RWPE2 (cell line): ENCODE data around the gene CIT.

Experiments used
- ATAC-seq: fragments of 200-7000 bp; cut with Tn5 transposase; 3 replicates; pipeline ENCODE4 v1.9.1; 2021; ENCODE audit warnings: low read depth
- DNase-seq: peaks from one replicate; pipeline ENCODE4 v3.0.0-alpha.2; 2020; ENCODE audit warnings: low spot score
- H3K27ac ChIP-seq: fragments of 450-650 bp; 2 replicates; pipeline ENCODE4 v1.5.1; 2017; ENCODE audit warnings: mild to moderate bottlenecking; ENCODE audit not compliant: poor library complexity, severe bottlenecking
- H3K27me3 ChIP-seq: fragments of 250-450 bp; sonication (Bioruptor Pico); 2 replicates; pipeline ENCODE4 v1.5.1; 2021; ENCODE audit warnings: mild to moderate bottlenecking, moderate library complexity; ENCODE audit not compliant: insufficient read depth, poor library complexity, severe bottlenecking
- H3K36me3 ChIP-seq: fragments of 250-450 bp; sonication (Bioruptor Pico); 2 replicates; pipeline ENCODE4 v1.5.1; 2020; ENCODE audit warnings: low read depth, mild to moderate bottlenecking, moderate library complexity
- H3K4me1 ChIP-seq: fragments of 250-450 bp; sonication (Bioruptor Pico); 2 replicates; pipeline ENCODE4 v1.5.1; 2021; ENCODE audit warnings: mild to moderate bottlenecking, moderate library complexity; ENCODE audit not compliant: insufficient read depth, poor library complexity, severe bottlenecking
- H3K4me3 ChIP-seq: fragments of 250-450 bp; sonication (Bioruptor Pico); 2 replicates; pipeline ENCODE4 v1.5.1; 2021; ENCODE audit warnings: mild to moderate bottlenecking, moderate library complexity; ENCODE audit not compliant: severe bottlenecking
- H3K9me3 ChIP-seq: fragments of 250-450 bp; sonication (Bioruptor Pico); 2 replicates; pipeline ENCODE4 v1.5.1; 2021; ENCODE audit warnings: mild to moderate bottlenecking, moderate library complexity; ENCODE audit not compliant: severe bottlenecking
- TF ChIP-seq, protein P1 (sequence below): fragments of 450-650 bp; IDR thresholded peaks from one replicate; pipeline ENCODE4 v1.5.1; 2017; ENCODE audit warnings: mild to moderate bottlenecking, moderate library complexity; ENCODE audit not compliant: poor library complexity, severe bottlenecking

CIT gene

GRCh38 chr12:119714614-119715267 lies 162.4 kb downstream of the CIT start:
- TF ChIP-seq, protein P1, sequence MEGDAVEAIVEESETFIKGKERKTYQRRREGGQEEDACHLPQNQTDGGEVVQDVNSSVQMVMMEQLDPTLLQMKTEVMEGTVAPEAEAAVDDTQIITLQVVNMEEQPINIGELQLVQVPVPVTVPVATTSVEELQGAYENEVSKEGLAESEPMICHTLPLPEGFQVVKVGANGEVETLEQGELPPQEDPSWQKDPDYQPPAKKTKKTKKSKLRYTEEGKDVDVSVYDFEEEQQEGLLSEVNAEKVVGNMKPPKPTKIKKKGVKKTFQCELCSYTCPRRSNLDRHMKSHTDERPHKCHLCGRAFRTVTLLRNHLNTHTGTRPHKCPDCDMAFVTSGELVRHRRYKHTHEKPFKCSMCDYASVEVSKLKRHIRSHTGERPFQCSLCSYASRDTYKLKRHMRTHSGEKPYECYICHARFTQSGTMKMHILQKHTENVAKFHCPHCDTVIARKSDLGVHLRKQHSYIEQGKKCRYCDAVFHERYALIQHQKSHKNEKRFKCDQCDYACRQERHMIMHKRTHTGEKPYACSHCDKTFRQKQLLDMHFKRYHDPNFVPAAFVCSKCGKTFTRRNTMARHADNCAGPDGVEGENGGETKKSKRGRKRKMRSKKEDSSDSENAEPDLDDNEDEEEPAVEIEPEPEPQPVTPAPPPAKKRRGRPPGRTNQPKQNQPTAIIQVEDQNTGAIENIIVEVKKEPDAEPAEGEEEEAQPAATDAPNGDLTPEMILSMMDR, result no peak
- Histone ChIP-seq H3K4me1 (peaks cover 28% of the 10 kb centered on the region), H3K36me3 (peaks cover 60% of the 10 kb centered on the region), H3K27me3 (no peaks in the 10 kb centered on the region), H3K9me3 (no peaks in the 10 kb centered on the region), H3K27ac (no peak overlapping the region), H3K4me3 (no peak overlapping the region)
- no peak for ATAC-seq
- DNase-seq, result no peak

GRCh38 chr12:119713551-119714031 lies 163.5 kb downstream of the CIT start:
- no peak for DNase-seq
- Histone ChIP-seq H3K27me3 (no peaks in the 10 kb centered on the region), H3K27ac (no peak overlapping the region), H3K4me3 (no peak overlapping the region), H3K9me3 (no peaks in the 10 kb centered on the region), H3K4me1 (peaks cover 28% of the 10 kb centered on the region), H3K36me3 (peaks cover 72% of the 10 kb centered on the region)
- TF ChIP-seq, protein P1, result no peak
- no peak for ATAC-seq

GRCh38 chr12:119712721-119713120 lies 164.4 kb downstream of the CIT start:
- Histone ChIP-seq H3K4me3 (no peak overlapping the region), H3K36me3 (peaks cover 72% of the 10 kb centered on the region), H3K27me3 (no peaks in the 10 kb centered on the region), H3K4me1 (peaks cover 28% of the 10 kb centered on the region), H3K27ac (no peak overlapping the region), H3K9me3 (no peaks in the 10 kb centered on the region)
- TF ChIP-seq, protein P1, result no peak
- DNase-seq, result no peak
- ATAC-seq, result no peak

GRCh38 chr12:119711693-119712092 lies 165.4 kb downstream of the CIT start:
- ATAC-seq, result no peak
- no peaks in the 10 kb centered on the region for H3K27me3 ChIP-seq
- H3K9me3 ChIP-seq, result no peaks in the 10 kb centered on the region
- H3K36me3 ChIP-seq, result peaks cover 77% of the 10 kb centered on the region
- no peak overlapping the region for H3K4me3 ChIP-seq
- TF ChIP-seq, protein P1, result no peak
- no peak overlapping the region for H3K27ac ChIP-seq
- no peak for DNase-seq
- H3K4me1 ChIP-seq, result peaks cover 24% of the 10 kb centered on the region

GRCh38 chr12:119710965-119711551 lies 166.1 kb downstream of the CIT start:
- Histone ChIP-seq H3K27ac (peak overlapping the region; percentile 9), H3K36me3 (peaks cover 80% of the 10 kb centered on the region), H3K9me3 (no peaks in the 10 kb centered on the region), H3K4me3 (no peak overlapping the region), H3K27me3 (no peaks in the 10 kb centered on the region), H3K4me1 (peaks cover 22% of the 10 kb centered on the region)
- no peak for ATAC-seq
- TF ChIP-seq, protein P1, result no peak
- no peak for DNase-seq
